GM19397 (cell line): Measurements from ENCODE around the gene LRRFIP1.
"Not testable (repeated sequence)": the region's sequence is repeated elsewhere in the genome, so short reads cannot be mapped to it uniquely, and the experiment has no call there.

ENCODE experiments used
- ATAC-seq: cut with Tn5 transposase; IDR thresholded peaks from one replicate; pipeline ENCODE4 v1.9.1; 2021; ENCODE audit warnings: mild to moderate bottlenecking, moderate library complexity; ENCODE audit not compliant: unreplicated experiment

Gene LRRFIP1

GRCh38 chr2:237627441-237628246, at the start of gene LRRFIP1:
LRRFIP1 (plus strand) TSS chr2:237627587; CDS start chr2:237627645, 58 bp downstream.
- ATAC-seq: no peak

- no peak for ATAC-seq
Observed at GRCh38 chr2:237577956-237578870, 49.2 kb upstream of the LRRFIP1 start.

GRCh38 chr2:237581326-237581725, 46.1 kb upstream of the LRRFIP1 start:
- ATAC-seq: no peak

GRCh38 chr2:237581751-237582746, 45.3 kb upstream of the LRRFIP1 start:
- no peak for ATAC-seq

GRCh38 chr2:237583385-237584295, 43.7 kb upstream of the LRRFIP1 start:
- no peak for ATAC-seq

GRCh38 chr2:237585590-237586221, 41.7 kb upstream of the LRRFIP1 start:
- no peak for ATAC-seq

GRCh38 chr2:237588044-237588696, 39.2 kb upstream of the LRRFIP1 start:
- ATAC-seq: no peak

DNA sequence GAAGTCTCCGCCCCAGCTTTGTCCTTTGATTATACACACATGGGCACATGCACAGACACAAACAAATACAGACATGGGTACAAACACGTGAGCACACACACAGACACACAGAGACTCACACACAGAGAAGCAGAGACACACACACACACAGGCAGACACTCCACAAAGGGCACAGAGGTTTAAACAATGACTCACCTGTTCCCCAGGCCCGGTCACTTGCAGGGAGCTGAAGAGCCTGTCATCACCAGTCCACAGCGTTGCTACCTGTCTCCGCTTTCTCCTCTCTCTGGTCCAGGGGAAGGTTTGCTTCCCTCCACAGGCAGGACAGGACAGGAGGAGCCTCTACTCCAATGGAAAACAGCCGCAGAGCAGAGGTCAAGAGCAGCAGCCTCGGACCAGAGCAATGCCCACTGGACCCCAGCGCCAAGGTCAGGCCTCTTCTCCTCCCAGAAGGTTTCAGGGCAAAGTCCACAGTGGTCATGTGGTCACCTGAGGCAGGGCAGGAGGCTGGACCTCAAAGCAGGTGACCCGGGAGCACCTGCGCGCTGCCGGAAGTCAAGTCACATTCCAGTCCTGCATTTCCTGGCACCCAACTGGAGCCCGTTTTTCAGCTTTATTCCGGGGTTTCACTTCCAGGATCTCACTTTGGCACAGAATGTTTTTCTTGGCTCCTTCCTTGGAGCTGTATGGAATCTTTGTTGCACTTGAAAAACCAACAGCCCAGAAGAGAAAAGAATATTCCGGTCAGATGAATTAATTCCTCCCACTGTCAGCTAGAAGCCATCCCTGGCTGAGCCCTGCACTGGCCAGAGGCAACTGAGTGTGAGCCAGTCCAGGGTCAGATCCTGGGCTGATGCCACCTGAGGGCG, 36.9 kb upstream of the LRRFIP1 start, which contains the start of gene RAB17:
Gene RAB17, minus strand, starts transcription at position 463 of the 869 bp plus-strand sequence. CDS start 4,580 bp downstream, outside the sequence.
- ATAC-seq: no peak

GRCh38 chr2:237591141-237591881, 36.1 kb upstream of the LRRFIP1 start:
- no peak for ATAC-seq

DNA sequence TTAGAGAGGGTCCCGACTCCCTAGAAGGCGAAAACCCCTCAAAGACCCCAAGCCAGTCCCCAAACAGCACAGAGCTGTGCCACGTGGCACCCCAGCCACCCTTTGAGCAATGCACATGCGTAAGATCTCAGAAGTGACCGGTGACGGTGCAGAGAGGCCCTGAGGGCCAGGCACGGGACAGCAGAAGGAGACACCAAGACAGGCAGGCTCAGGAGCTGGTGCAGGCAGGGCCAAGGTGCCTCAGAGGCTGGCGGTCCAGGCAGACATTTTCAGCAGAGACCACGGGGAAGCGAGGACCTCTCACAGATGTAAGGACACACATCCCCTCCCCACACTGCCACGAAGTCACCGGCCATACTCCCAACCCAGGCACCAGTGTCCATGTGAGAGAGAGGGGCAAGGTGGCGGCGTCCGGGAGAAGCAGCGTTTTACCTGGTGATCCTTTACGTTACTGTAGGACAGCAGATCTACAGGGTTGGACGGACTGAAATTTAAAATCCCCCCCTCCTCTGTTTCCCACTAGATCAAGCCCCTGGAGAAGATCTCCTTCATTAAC, 34.9 kb upstream of the LRRFIP1 start:
- no peak for ATAC-seq

DNA sequence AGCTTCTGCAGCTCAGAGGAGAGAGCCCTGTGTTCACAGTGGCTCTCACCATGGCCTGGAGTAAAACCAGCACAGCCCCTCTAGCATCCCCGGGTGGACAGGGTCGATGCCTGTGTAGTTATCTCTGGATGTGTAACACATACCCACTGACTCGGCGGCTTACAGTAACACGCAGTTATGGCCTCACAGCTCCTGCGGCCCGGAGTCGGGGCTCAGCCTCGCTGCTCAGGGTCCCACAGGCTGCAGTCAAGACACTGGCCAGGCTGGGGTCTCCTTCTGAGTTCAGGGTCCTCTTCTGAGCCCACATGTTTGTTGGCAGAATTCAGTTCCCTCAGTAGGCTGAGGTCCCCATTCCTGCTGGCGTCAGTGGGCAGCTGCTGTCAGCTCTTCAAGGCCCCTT, 34.4 kb upstream of the LRRFIP1 start:
- no peak for ATAC-seq

GRCh38 chr2:237593596-237594320, 33.6 kb upstream of the LRRFIP1 start:
- ATAC-seq: no peak

DNA sequence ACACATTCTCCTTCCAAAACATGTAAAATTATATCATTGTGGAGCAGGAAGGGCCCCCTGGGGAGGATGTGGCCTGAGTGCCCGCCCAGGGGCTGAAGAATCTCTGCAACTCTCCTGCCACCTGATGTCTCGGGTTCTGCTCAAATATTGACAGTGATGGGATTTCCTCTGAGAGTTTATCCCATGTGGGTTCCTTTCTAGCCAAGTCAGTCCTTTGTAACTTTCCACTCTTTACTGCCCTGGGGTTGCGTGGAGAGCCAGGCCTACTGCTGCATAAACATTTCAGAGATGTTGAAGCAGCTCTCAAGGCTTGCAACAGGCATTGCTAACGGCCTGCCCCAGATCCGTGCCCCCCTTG, 32.9 kb upstream of the LRRFIP1 start:
- ATAC-seq: no peak

DNA sequence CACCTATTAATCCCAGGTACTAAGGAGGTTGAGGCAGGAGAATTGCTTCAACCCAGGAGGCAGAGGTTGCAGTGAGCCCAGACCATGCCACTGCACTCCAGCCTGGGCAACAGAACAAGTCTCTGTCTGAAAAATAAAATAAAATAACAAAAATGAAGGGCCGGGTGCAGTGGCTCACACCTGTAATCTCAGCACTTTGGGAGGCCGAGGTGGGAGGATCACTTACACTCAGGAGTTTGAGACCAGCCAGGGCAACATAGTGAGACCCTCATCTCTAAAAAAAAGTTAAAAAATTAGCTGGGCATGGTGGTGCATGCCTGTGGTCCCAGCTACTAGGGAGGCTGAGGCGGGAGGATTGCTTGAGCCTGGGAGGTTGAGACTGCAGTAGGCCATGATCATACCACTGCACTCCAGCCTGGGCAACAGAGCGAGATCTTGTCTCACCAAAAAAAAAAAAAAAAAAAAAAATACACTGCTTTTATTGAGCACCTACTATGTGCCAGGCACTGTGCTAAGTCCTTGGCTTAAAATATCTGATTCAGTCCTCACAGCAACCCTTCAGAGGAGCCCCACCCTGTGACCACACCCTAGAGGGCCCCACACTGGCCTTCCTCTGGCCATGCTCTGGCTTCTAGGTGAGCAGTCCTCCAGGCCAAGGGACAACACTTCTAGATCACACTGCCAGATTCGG, 31.4 kb upstream of the LRRFIP1 start:
- ATAC-seq: not testable (repeated sequence)

GRCh38 chr2:237596520-237597195, 30.7 kb upstream of the LRRFIP1 start:
- ATAC-seq: no peak
